ENCODE results near the gene OTOF. TPM values are rescaled to one million over a fixed set of nuclear protein-coding genes. Genes with fewer than 3 reads are reported as not detected.

Gene OTOF
- total and polyA plus RNA-seq, 5 donors from 2014 or later: 0.43 to 2.3 (median 0.51) TPM

GRCh38 chr2:26495705-26496297 is 17.9 kb upstream of the OTOF start:
- H3K27me3 ChIP-seq (ENCODE audit: control insufficient read depth, insufficient read depth, low read length): no peaks in the 10 kb centered on the region
- Mint-ChIP-seq H3K4me3 (no peak overlapping the region), H3K9me3 (no peaks in the 10 kb centered on the region), H3K36me3 (no peaks in the 10 kb centered on the region), H3K27ac (no peak overlapping the region), H3K27me3 (peaks cover 5% of the 10 kb centered on the region), H3K4me1 (no peaks in the 10 kb centered on the region)
- H3K4me3 ChIP-seq (ENCODE audit: low read depth, low read length): no peak overlapping the region
- H3K36me3 ChIP-seq (ENCODE audit: control insufficient read depth, insufficient read depth, low read length): no peaks in the 10 kb centered on the region
- no peaks in the 10 kb centered on the region for H3K4me1 ChIP-seq (ENCODE audit: control insufficient read depth, insufficient read depth, low read length, poor library complexity, severe bottlenecking)
- no peak overlapping the region for H3K27ac ChIP-seq (ENCODE audit: insufficient read depth, low read length, poor library complexity, severe bottlenecking)
- ATAC-seq (ENCODE audit: low read depth in 2 of 2): no peak
- no peak for DNase-seq
- H3K9me3 ChIP-seq (ENCODE audit: control insufficient read depth in 2 of 2, low read length in 2 of 2): no peaks in the 10 kb centered on the region

- peaks cover 5% of the 10 kb centered on the region for H3K27me3 Mint-ChIP-seq
- no peak overlapping the region for H3K4me3 Mint-ChIP-seq
- Histone ChIP-seq H3K36me3 (ENCODE audit: control insufficient read depth, insufficient read depth, low read length) (no peaks in the 10 kb centered on the region), H3K4me3 (ENCODE audit: low read depth, low read length) (no peak overlapping the region), H3K27me3 (ENCODE audit: control insufficient read depth, insufficient read depth, low read length) (no peaks in the 10 kb centered on the region), H3K27ac (ENCODE audit: insufficient read depth, low read length, poor library complexity, severe bottlenecking) (no peak overlapping the region), H3K9me3 (ENCODE audit: control insufficient read depth in 2 of 2, low read length in 2 of 2) (no peaks in the 10 kb centered on the region), H3K4me1 (ENCODE audit: control insufficient read depth, insufficient read depth, low read length, poor library complexity, severe bottlenecking) (no peaks in the 10 kb centered on the region)
- no peaks in the 10 kb centered on the region for H3K4me1 Mint-ChIP-seq
- DNase-seq (no peak), ATAC-seq (ENCODE audit: low read depth in 2 of 2) (no peak)
- H3K27ac Mint-ChIP-seq: no peak overlapping the region
- H3K36me3 Mint-ChIP-seq: no peaks in the 10 kb centered on the region
- no peaks in the 10 kb centered on the region for H3K9me3 Mint-ChIP-seq
Measured at GRCh38 chr2:26494891-26495290, 17.0 kb upstream of the OTOF start.

- Mint-ChIP-seq H3K36me3 (no peaks in the 10 kb centered on the region), H3K27ac (no peak overlapping the region)
Measured at GRCh38 chr2:26494199-26494598, 16.3 kb upstream of the OTOF start.

GRCh38 chr2:26493566-26493965 is 15.6 kb upstream of the OTOF start:
- no peaks in the 10 kb centered on the region for H3K36me3 Mint-ChIP-seq
- Histone ChIP-seq H3K27me3 (ENCODE audit: control insufficient read depth, insufficient read depth, low read length) (no peaks in the 10 kb centered on the region), H3K9me3 (ENCODE audit: control insufficient read depth in 2 of 2, low read length in 2 of 2) (no peaks in the 10 kb centered on the region), H3K27ac (ENCODE audit: insufficient read depth, low read length, poor library complexity, severe bottlenecking) (no peak overlapping the region), H3K4me1 (ENCODE audit: control insufficient read depth, insufficient read depth, low read length, poor library complexity, severe bottlenecking) (no peaks in the 10 kb centered on the region), H3K36me3 (ENCODE audit: control insufficient read depth, insufficient read depth, low read length) (no peaks in the 10 kb centered on the region), H3K4me3 (ENCODE audit: low read depth, low read length) (no peak overlapping the region)
- ATAC-seq (ENCODE audit: low read depth in 2 of 2) (peak in 1 of 2 donors; percentile 62), DNase-seq (peak in 1 of 3 donors; percentile 41)
- no peak overlapping the region for H3K27ac Mint-ChIP-seq
- H3K9me3 Mint-ChIP-seq: no peaks in the 10 kb centered on the region
- H3K4me1 Mint-ChIP-seq: no peaks in the 10 kb centered on the region
- peaks cover 5% of the 10 kb centered on the region for H3K27me3 Mint-ChIP-seq
- no peak overlapping the region for H3K4me3 Mint-ChIP-seq

More at GRCh38 chr2:26494199-26494598, 16.3 kb upstream of the OTOF start:
- no peaks in the 10 kb centered on the region for H3K9me3 Mint-ChIP-seq
- H3K4me1 ChIP-seq (ENCODE audit: control insufficient read depth, insufficient read depth, low read length, poor library complexity, severe bottlenecking): no peaks in the 10 kb centered on the region
- DNase-seq: no peak
- no peak for ATAC-seq (ENCODE audit: low read depth in 2 of 2)
- no peak overlapping the region for H3K4me3 ChIP-seq (ENCODE audit: low read depth, low read length)
- H3K27me3 ChIP-seq (ENCODE audit: control insufficient read depth, insufficient read depth, low read length): no peaks in the 10 kb centered on the region
- peaks cover 5% of the 10 kb centered on the region for H3K27me3 Mint-ChIP-seq
- H3K36me3 ChIP-seq (ENCODE audit: control insufficient read depth, insufficient read depth, low read length): no peaks in the 10 kb centered on the region
- H3K4me3 Mint-ChIP-seq: no peak overlapping the region
- H3K27ac ChIP-seq (ENCODE audit: insufficient read depth, low read length, poor library complexity, severe bottlenecking): no peak overlapping the region
- no peaks in the 10 kb centered on the region for H3K4me1 Mint-ChIP-seq
- H3K9me3 ChIP-seq (ENCODE audit: control insufficient read depth in 2 of 2, low read length in 2 of 2): no peaks in the 10 kb centered on the region

- H3K4me3 Mint-ChIP-seq: no peak overlapping the region
Measured at GRCh38 chr2:26492749-26493515, 15.0 kb upstream of the OTOF start.

GRCh38 chr2:26491563-26492167 is 13.7 kb upstream of the OTOF start:
- H3K9me3 Mint-ChIP-seq: no peaks in the 10 kb centered on the region
- no peaks in the 10 kb centered on the region for H3K36me3 ChIP-seq (ENCODE audit: control insufficient read depth, insufficient read depth, low read length)
- H3K36me3 Mint-ChIP-seq: no peaks in the 10 kb centered on the region
- no peaks in the 10 kb centered on the region for H3K27me3 ChIP-seq (ENCODE audit: control insufficient read depth, insufficient read depth, low read length)
- H3K4me3 ChIP-seq (ENCODE audit: low read depth, low read length): no peak overlapping the region
- no peak for DNase-seq
- H3K27ac ChIP-seq (ENCODE audit: insufficient read depth, low read length, poor library complexity, severe bottlenecking): no peak overlapping the region
- H3K9me3 ChIP-seq (ENCODE audit: control insufficient read depth in 2 of 2, low read length in 2 of 2): no peaks in the 10 kb centered on the region
- no peak overlapping the region for H3K27ac Mint-ChIP-seq
- no peak for ATAC-seq (ENCODE audit: low read depth in 2 of 2)
- H3K4me1 Mint-ChIP-seq: no peaks in the 10 kb centered on the region
- no peaks in the 10 kb centered on the region for H3K4me1 ChIP-seq (ENCODE audit: control insufficient read depth, insufficient read depth, low read length, poor library complexity, severe bottlenecking)
- peaks cover 5% of the 10 kb centered on the region for H3K27me3 Mint-ChIP-seq
- no peak overlapping the region for H3K4me3 Mint-ChIP-seq

More at GRCh38 chr2:26492749-26493515, 15.0 kb upstream of the OTOF start:
- Histone ChIP-seq H3K27me3 (ENCODE audit: control insufficient read depth, insufficient read depth, low read length) (no peaks in the 10 kb centered on the region), H3K27ac (ENCODE audit: insufficient read depth, low read length, poor library complexity, severe bottlenecking) (no peak overlapping the region), H3K9me3 (ENCODE audit: control insufficient read depth in 2 of 2, low read length in 2 of 2) (no peaks in the 10 kb centered on the region), H3K4me1 (ENCODE audit: control insufficient read depth, insufficient read depth, low read length, poor library complexity, severe bottlenecking) (no peaks in the 10 kb centered on the region), H3K4me3 (ENCODE audit: low read depth, low read length) (no peak overlapping the region), H3K36me3 (ENCODE audit: control insufficient read depth, insufficient read depth, low read length) (no peaks in the 10 kb centered on the region)
- peaks cover 5% of the 10 kb centered on the region for H3K27me3 Mint-ChIP-seq
- H3K27ac Mint-ChIP-seq: no peak overlapping the region
- DNase-seq (no peak), ATAC-seq (ENCODE audit: low read depth in 2 of 2) (no peak)
- H3K36me3 Mint-ChIP-seq: no peaks in the 10 kb centered on the region
- H3K4me1 Mint-ChIP-seq: no peaks in the 10 kb centered on the region
- no peaks in the 10 kb centered on the region for H3K9me3 Mint-ChIP-seq

- no peaks in the 10 kb centered on the region for H3K27me3 ChIP-seq (ENCODE audit: control insufficient read depth, insufficient read depth, low read length)
- Mint-ChIP-seq H3K9me3 (peaks cover 0 to 2% (median 0%) of the 10 kb centered on the region in 7 donors), H3K27ac (peak overlapping the region in 1 of 3 donors; percentile 23), H3K4me1 (no peaks in the 10 kb centered on the region), H3K27me3 (no peaks in the 10 kb centered on the region), H3K4me3 (no peak overlapping the region), H3K36me3 (no peaks in the 10 kb centered on the region)
- no peak overlapping the region for H3K4me3 ChIP-seq (ENCODE audit: low read depth, low read length)
- H3K9me3 ChIP-seq (ENCODE audit: control insufficient read depth in 2 of 2, low read length in 2 of 2): no peaks in the 10 kb centered on the region
- H3K27ac ChIP-seq (ENCODE audit: insufficient read depth, low read length, poor library complexity, severe bottlenecking): no peak overlapping the region
- ATAC-seq (ENCODE audit: low read depth in 2 of 2) (no peak), DNase-seq (no peak)
- H3K36me3 ChIP-seq (ENCODE audit: control insufficient read depth, insufficient read depth, low read length): no peaks in the 10 kb centered on the region
- no peaks in the 10 kb centered on the region for H3K4me1 ChIP-seq (ENCODE audit: control insufficient read depth, insufficient read depth, low read length, poor library complexity, severe bottlenecking)
Measured at GRCh38 chr2:26489213-26489850, 11.4 kb upstream of the OTOF start.
